ENCODE data around the gene WNK4.

GRCh38 chr17:42832213-42832933 is 52.0 kb downstream of the WNK4 start:
- no peak for TF ChIP-seq TSHZ2 (CRISPR knock-in tag; IDR thresholded peaks at IDR 0.05)
- TF ChIP-seq ZNF565 (CRISPR knock-in tag; conservative IDR thresholded peaks at IDR 0.05; ENCODE audit: low read depth): no peak
- TF ChIP-seq ZNF8 (CRISPR knock-in tag; IDR thresholded peaks at IDR 0.05): no peak
- no peak for TF ChIP-seq POU6F1 (CRISPR knock-in tag; IDR thresholded peaks at IDR 0.05; ENCODE audit: borderline replicate concordance, low read depth)
- no peak for TF ChIP-seq BACH2 (CRISPR knock-in tag; IDR thresholded peaks at IDR 0.05; ENCODE audit: borderline replicate concordance)
- TF ChIP-seq GLIS3 (CRISPR knock-in tag; IDR thresholded peaks at IDR 0.05): no peak
- TF ChIP-seq RARB (CRISPR knock-in tag; IDR thresholded peaks at IDR 0.05): no peak
- TF ChIP-seq ZFP30 (CRISPR knock-in tag; IDR thresholded peaks at IDR 0.05): no peak
- TF ChIP-seq SNAI2 (CRISPR knock-in tag; IDR thresholded peaks at IDR 0.05): no peak
- no peak for TF ChIP-seq PPARA (CRISPR knock-in tag; IDR thresholded peaks at IDR 0.05; ENCODE audit: borderline replicate concordance)
- TF ChIP-seq ZFP3 (CRISPR knock-in tag; IDR thresholded peaks at IDR 0.05): no peak
- no peak for TF ChIP-seq ISL1 (CRISPR knock-in tag; IDR thresholded peaks at IDR 0.05)
- no peak for TF ChIP-seq ZNF70 (CRISPR knock-in tag; IDR thresholded peaks at IDR 0.05)
